Stimulated activated CD4-positive, alpha-beta T cell treated with anti-CD3 and anti-CD28 coated beads, TNF-alpha, amount 100 ng/mL, for 4 hours (primary cell): ENCODE data around the gene CEACAM19.
"Not testable (repeated sequence)": the region's sequence is repeated elsewhere in the genome, so short reads cannot be mapped to it uniquely, and the experiment has no call there.

Source experiments
- DNase-seq, 3 experiments: peaks; one replicate each; pipeline ENCODE4 v3.0.0-alpha.2; 2020; ENCODE audit warnings: low read depth in 3 of 3

CEACAM19 gene

GRCh38 chr19:44700547-44700946 is 29.3 kb downstream of the CEACAM19 start:
- DNase-seq = no peak

DNA sequence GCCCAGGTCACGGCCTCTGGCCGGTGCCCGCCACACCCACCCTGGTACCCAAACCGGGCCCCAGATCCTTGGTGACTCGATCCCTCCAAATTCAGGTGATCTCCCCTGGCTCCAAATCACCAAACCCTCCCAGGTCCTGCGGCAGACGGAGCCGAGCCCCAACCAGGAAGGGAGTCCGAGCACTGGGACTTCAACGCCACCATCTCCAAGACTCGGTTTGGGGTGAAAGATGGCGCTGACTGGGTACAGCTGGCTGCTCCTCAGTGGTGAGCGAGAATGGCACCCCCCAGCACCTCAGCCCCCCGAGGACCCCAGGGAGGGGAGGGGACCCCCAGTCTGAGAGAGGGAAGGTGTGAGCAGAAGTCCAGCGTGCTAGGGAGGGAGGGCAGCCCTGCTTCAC is 29.9 kb downstream of the CEACAM19 start:
- no peak for DNase-seq

GRCh38 chr19:44702551-44703176 is 31.4 kb downstream of the CEACAM19 start:
- DNase-seq = no peak

DNA sequence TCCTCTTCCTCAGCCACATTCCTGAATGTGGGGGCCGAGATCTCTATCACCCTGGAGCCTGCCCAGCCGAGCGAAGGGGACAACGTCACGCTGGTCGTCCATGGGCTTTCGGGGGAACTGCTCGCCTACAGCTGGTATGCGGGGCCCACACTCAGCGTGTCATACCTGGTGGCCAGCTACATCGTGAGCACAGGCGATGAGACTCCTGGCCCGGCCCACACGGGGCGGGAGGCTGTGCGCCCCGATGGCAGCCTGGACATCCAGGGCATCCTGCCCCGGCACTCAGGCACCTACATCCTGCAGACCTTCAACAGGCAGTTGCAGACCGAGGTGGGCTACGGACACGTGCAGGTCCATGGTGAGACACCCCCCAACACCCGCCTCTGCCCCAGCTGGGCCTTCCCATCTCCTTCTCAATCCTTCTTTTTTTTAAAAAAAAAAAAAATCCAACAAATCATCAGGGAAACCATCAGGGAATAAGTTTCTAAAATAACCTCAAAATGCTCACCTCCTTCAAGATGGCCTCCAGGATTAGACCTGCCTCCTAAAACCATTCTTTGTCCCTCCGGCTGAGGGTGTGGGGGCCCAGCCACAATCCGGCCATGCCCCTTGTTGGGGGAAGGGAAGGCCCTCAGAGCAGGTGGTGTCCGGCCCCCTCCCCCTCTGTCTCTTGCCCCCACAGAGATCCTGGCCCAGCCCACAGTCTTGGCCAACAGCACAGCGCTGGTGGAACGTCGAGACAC is 32.2 kb downstream of the CEACAM19 start:
- no peak for DNase-seq

DNA sequence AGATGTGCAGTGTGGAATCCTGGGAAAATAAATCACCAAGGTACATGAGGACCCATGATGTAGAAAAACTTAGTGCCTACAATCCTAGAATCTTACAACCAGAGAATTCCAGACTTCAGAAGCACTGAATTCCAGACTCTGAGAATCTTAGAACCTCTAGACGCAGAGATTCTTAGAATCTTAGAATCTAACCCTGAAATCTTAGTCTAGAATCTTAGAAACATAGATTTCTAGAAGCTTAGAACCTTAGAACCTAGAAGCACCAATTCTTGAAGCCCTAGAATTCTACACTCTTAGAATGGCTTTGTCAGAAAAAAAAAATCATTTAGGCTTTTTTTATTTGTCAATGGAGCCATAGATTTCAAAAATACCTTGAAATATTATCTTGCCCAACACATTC is 33.7 kb downstream of the CEACAM19 start:
- no peak for DNase-seq

- no peak for DNase-seq
These were observed 34.3 kb downstream of the CEACAM19 start for GRCh38 chr19:44705502-44706010.

DNA sequence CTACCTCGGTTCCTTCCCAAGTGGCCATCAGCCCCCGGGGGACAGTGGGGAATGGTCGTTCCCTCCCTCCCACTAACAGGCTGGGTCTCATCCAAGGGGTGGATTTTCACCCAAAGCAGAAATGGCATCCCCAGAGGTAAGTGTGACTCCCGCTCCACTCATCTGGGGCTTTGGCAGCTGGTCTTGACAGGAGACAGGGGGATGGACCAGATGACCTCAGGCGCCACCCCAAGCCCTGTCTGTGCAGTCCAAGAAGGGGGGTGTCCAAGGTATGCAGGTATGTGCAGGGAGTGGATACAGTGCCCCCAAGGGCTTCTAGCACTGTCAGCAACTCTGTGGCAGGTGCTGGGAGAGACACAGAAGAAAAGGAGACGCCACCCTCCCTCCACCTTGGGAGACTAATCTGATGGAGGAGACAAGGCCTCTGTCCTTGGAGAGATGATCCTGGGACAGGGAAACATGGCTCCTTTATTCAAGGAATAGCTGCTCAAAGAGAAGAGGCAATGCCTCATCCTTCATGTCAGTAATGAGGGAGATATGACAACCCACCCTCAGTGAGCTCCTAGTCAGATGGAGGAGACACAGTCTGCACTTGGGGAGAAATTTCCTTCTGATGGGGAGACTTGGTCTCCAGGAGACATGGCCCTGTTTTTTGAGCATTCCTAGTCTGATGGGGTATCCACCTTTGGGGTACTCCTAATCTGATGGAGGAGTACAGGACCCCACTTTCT is 35.4 kb downstream of the CEACAM19 start:
- no peak for DNase-seq

GRCh38 chr19:44707794-44708193 is 36.5 kb downstream of the CEACAM19 start:
- no peak for DNase-seq

DNA sequence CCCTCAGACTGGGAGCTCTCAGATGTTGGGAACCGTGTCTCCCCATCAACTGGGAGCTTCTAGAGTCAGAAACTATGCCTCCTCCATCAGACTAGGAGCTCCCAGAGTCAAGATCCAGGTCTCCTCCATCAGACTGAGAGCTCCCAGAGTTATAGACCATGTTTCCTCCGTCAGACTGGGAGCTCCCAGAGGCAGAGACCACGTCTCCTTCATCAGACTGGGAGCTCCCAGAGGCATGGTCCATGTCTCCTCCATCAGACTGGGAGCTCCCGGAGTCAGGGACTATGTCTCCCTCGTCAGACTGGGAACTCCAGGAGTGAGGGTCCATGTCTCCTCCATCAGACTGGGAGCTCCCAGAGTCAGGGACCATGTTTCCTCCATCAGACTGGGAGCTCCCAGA is 37.7 kb downstream of the CEACAM19 start:
- no peak for DNase-seq

DNA sequence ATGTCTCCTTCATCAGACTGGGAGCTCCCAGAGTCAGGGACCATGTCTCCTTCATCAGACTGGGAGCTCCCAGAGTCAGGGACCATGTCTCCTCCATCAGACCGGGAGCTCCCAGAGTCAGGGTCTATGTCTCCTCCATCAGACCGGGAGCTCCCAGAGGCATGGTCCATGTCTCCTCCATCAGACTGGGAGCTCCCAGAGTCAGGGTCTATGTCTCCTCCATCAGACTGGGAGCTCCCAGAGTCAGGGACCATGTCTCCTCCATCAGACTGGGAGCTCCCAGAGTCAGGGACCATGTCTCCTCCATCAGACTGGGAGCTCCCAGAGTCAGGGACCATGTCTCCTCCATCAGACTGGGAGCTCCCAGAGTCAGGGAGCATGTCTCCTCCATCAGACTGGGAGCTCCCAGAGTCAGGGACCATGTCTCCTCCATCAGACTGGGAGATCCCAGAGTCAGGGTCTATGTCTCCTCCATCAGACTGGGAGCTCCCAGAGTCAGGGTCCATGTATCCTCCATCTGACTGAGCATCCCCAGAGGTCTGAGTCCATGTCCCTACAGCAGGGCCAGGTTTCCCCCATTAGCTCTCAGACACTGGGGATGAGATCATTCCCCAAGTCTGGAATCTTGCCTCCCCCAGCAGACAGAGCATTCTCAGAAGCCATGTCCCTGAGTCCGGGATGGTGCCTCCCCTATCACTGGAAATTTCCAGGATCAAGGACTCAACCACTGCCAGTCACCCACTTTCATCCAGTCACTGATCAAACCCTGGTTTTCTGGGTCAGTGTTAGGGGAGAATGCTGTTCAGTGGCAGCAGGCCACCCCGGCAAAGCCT is 38.4 kb downstream of the CEACAM19 start:
- DNase-seq = not testable (repeated sequence)

GRCh38 chr19:44710483-44710882 is 39.2 kb downstream of the CEACAM19 start:
- no peak for DNase-seq

DNA sequence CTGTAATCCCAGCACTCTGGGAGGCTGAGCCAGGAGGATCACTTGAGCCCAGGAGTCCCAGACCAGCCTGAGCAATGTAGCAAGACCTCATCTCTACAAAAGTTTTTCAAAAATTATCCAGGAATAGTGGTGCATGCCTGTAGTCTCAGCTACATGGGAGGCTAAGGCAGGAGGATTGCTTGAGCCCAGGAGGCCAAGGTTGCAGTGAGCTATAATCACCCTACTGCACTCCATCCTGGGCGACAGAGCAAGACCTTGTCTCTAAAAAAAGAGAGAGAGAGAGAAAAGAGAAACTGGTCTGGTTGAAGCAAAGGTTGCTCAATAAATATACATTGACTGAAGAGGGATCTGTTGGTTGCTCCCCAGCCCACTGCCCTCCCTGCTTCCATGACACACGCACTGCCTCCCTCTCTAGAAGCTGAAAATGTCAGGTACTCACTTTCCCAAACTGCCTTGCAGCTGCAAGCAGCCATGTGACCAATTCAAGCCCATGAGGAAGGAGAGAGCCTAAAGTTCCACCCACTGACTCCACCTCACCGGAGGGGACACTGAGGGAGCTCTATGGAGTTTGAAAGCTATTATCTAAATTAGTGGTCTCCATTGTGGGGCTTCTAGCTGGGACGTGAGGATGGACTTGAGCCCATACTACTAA is 41.7 kb downstream of the CEACAM19 start:
- DNase-seq = no peak

GRCh38 chr19:44714597-44715169 is 43.4 kb downstream of the CEACAM19 start:
- DNase-seq = no peak

DNA sequence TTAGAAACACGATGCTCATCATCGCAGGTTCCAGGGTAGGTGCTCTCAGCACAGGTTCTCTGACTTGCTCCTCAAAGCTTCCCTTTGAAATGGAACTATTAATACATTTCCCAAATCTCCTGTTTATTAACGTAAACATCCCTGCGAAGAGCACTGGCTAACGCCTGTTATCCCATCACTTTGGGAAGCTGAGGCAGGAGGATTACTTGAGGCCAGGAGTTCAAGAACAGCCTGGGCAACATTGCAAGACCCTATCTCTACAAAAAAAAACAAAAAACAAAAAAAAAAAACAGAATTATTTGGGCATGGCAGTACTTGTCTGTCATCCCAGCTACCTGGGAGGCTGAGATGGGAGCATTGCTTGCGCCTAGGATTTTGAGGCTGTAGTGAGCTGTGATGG is 46.3 kb downstream of the CEACAM19 start:
- DNase-seq = no peak

DNA sequence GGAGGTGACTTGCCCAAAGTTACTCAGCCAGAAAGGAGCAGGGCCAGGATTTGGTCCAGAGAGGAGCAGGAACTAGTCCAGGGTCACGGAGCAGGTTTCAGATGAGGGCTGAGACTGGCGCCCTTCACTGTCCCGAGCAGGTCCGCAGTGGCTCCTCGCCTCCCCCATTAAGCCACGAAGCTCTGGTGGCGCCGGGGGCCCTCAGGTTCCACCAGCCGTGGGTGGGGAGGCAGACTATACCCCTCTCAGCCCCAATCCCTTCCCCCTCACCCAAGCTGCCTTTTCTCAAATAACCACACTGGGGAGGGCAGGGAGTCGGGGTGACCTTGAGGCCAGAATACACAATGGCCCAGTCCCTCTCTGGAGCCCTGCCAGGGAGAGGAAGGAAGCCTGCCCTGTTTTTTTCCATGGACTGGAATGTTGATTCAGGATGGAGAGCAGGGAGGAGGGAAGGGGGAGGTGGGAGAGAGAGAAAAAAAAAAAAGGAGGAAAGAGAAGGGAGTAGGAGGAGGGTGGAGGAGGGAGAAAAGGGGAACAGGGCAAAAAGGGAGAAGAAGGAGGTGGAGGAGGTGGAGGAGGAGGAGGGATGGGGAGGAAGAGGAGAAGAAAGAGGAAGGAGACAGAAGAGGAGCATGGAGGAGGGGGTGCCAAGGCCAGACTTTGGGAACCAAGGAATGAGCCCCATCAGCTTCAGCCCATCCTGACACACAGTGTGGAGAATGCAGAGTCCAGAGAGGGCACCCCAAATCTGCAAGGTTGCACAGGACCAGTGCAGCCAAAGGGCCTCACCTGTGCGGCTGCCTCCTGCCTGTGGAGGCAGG is 47.4 kb downstream of the CEACAM19 start:
- DNase-seq = no peak

DNA sequence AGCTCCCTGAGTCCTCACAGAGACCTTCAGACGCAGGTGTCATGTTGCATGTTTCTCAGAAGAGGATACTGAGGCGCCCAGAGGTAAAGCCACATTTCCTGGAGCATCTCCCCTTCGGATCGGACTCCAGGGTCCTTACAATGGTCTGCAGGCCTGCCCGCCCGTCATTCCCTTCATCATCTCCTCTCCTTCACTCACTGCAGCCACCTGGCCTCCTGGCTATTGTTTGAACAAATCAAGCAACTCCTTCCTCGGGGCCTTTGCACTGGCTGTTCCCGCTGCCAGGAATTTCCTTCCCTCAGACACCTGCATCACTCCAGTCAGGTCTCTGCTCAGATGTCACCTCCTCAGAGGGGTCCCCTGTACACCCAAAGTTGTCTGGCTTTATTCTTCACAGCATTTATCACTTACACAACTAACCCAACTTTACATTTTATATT is 48.0 kb downstream of the CEACAM19 start:
- DNase-seq = no peak

- DNase-seq = not testable (repeated sequence)
These were observed 49.1 kb downstream of the CEACAM19 start for GRCh38 chr19:44720396-44720795.

DNA sequence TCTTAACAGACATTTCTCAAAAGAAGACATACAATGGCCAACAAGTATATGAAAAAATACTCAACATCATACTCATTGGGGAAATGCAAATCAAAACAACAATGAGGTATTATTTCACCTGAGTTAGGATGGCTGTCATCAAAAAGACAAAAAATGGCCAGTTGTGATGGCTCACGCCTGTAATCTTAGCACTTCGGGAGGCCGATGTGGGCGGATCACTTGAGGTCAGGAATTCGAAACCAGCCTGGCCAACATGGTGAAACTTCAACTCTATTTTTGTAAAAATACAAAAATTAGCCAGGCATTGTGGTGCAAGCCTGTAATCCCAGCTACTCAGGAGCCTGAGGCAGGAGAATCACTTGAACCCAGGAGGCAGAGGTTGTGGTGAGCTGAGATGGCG is 49.7 kb downstream of the CEACAM19 start:
- no peak for DNase-seq

DNA sequence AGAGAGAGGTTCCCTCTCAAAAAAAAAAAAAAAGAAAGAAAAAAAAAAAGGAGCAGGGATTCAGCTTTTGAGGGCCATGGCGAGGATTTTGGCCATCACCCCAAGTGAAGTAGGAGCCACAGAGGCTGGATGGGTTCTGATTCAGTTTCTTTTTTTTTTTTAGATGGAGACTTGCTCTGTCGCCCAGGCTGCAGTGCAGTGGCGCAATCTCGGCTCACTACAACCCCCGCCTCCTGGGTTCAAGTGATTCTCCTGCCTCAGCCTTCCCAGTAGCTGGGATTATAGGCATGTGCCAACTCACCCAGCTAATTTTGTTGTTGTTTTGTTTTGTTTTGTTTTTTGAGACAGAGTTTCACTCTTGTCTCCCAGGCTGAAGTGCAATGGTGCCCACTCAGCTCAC is 50.1 kb downstream of the CEACAM19 start:
- not testable (repeated sequence) for DNase-seq
